ENCODE results near the gene MAGI2. TPM values are rescaled to one million over a fixed set of nuclear protein-coding genes. Genes with fewer than 3 reads are reported as not detected.

Gene MAGI2
- total RNA-seq, 1 donor from 2014 or later = 6.9 TPM

- Histone ChIP-seq H3K36me3 (no peaks in the 10 kb centered on the region), H3K4me1 (no peaks in the 10 kb centered on the region), H3K27me3 (no peaks in the 10 kb centered on the region), H3K9me3 (no peaks in the 10 kb centered on the region), H3K27ac (no peak overlapping the region), H3K4me3 (no peak overlapping the region)
- DNase-seq (ENCODE audit: extremely low spot score in 2 of 2) = no peak
- intact Hi-C loops (cut with DNase I) = no loop called here
- TF ChIP-seq CTCF (IDR thresholded peaks at IDR 0.05) (no peak), POLR2AphosphoS5 (IDR thresholded peaks at IDR 0.05; ENCODE audit: insufficient read depth in 1 of 2, low read depth in 1 of 2) (no peak), POLR2A (IDR thresholded peaks at IDR 0.05) (no peak)
Measured at GRCh38 chr7:79434867-79435266, 18.6 kb downstream of the MAGI2 start.

DNA sequence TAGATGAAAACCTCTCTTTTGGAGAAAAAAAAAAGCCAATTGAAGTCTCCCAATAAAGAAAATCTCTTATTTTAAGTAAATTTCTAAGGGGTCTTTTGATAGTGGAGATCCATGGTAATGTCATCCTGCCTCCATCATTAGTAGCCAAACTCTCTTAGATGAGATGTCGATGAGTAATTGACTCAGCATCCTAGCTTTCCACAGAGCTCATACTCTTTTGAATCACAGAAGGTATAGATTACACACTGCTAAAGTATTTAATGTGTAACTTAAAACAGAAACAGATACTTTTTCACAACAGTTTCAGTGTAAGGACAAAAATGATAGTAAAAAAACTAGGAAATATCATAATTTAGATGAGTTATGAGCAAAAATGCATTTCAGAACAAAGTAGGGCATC is 19.4 kb downstream of the MAGI2 start:
- Histone ChIP-seq H3K4me3 (no peak overlapping the region), H3K27me3 (no peaks in the 10 kb centered on the region), H3K27ac (no peak overlapping the region), H3K36me3 (no peaks in the 10 kb centered on the region), H3K4me1 (no peaks in the 10 kb centered on the region), H3K9me3 (no peaks in the 10 kb centered on the region)
- TF ChIP-seq POLR2AphosphoS5 (IDR thresholded peaks at IDR 0.05; ENCODE audit: insufficient read depth in 1 of 2, low read depth in 1 of 2) (no peak), POLR2A (IDR thresholded peaks at IDR 0.05) (no peak), CTCF (IDR thresholded peaks at IDR 0.05) (no peak)
- intact Hi-C loops (cut with DNase I) = no loop called here
- no peak for DNase-seq (ENCODE audit: extremely low spot score in 2 of 2)

DNA sequence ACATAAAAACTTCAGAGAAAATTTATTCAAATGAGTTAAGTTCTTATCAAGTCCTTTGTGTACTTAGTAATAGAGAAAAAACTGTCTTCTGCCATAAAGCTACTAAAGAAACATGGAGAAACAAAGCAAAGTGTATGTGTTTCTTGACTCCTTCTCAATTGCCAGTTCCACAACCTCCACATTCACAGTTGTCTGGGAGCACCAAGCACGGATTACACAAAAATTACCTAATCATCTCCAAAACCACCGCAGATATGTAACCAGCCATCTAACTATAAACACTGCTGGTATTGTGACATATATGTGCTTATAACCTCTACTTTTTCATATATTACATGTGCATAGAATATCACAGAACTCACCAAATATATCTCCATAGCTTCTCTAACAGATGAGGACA is 23.1 kb downstream of the MAGI2 start:
- no peaks in the 10 kb centered on the region for H3K9me3 ChIP-seq
- no peak for DNase-seq (ENCODE audit: extremely low spot score in 2 of 2)
- H3K36me3 ChIP-seq = no peaks in the 10 kb centered on the region
- intact Hi-C loops (cut with DNase I) = no loop called here
- H3K4me1 ChIP-seq = no peaks in the 10 kb centered on the region
- H3K27me3 ChIP-seq = no peaks in the 10 kb centered on the region
- H3K4me3 ChIP-seq = no peak overlapping the region
- TF ChIP-seq CTCF (IDR thresholded peaks at IDR 0.05) (no peak), POLR2A (IDR thresholded peaks at IDR 0.05) (no peak), POLR2AphosphoS5 (IDR thresholded peaks at IDR 0.05; ENCODE audit: insufficient read depth in 1 of 2, low read depth in 1 of 2) (no peak)
- no peak overlapping the region for H3K27ac ChIP-seq

DNA sequence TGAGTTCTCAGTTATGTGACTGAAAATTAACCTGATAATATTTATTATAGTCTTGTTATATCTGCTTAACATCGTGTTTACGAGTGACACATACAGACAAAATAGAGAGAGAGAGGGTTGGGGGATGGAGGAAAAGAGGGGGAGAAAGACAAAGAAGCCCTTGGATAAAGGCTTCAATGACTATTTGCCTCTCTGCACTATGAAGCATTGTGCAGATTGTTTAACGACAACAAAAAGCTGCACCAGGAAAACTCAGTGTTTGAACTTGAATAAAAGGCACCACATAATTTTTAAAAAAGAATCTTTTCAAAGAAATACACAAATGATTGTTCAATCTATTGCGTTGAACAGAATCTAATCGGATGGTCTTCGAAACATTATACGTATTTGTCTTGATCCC is 27.8 kb downstream of the MAGI2 start:
- Histone ChIP-seq H3K36me3 (no peaks in the 10 kb centered on the region), H3K4me3 (no peak overlapping the region), H3K4me1 (no peaks in the 10 kb centered on the region), H3K27ac (no peak overlapping the region), H3K27me3 (no peaks in the 10 kb centered on the region), H3K9me3 (no peaks in the 10 kb centered on the region)
- TF ChIP-seq POLR2AphosphoS5 (IDR thresholded peaks at IDR 0.05; ENCODE audit: insufficient read depth in 1 of 2, low read depth in 1 of 2) = no peak
- no peak for TF ChIP-seq POLR2A (IDR thresholded peaks at IDR 0.05)
- no peak for TF ChIP-seq CTCF (IDR thresholded peaks at IDR 0.05)
- no peak for DNase-seq (ENCODE audit: extremely low spot score in 2 of 2)
- intact Hi-C loops (cut with DNase I) = no loop called here

DNA sequence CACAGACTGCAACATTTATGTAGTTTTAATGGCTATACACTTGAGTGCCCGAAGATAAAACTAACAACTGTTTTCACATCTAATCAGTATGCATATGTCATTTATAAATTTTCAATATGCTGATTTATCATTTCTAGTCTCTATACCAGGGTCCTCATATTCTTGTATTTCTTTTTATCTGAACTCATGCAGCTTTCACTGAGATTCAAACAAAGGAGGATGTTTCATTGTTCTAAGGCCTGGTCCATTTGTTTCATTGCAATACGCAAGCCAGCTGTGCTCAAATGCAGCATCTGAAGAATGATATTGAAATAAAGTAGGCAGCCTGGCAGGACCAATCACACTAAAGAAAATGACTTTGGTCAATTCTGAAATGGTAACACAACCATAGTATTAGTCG is 31.7 kb downstream of the MAGI2 start:
- TF ChIP-seq POLR2A (IDR thresholded peaks at IDR 0.05) = no peak
- no peak for TF ChIP-seq POLR2AphosphoS5 (IDR thresholded peaks at IDR 0.05; ENCODE audit: insufficient read depth in 1 of 2, low read depth in 1 of 2)
- TF ChIP-seq CTCF (IDR thresholded peaks at IDR 0.05) = no peak
- Histone ChIP-seq H3K4me1 (no peaks in the 10 kb centered on the region), H3K27me3 (no peaks in the 10 kb centered on the region), H3K4me3 (no peak overlapping the region), H3K36me3 (no peaks in the 10 kb centered on the region), H3K27ac (no peak overlapping the region), H3K9me3 (no peaks in the 10 kb centered on the region)
- intact Hi-C loops (cut with DNase I) = no loop called here
- no peak for DNase-seq (ENCODE audit: extremely low spot score in 2 of 2)
